Activated CD8-positive, alpha-beta memory T cell treated with anti-CD3 and anti-CD28 coated beads, Interleukin-2, amount 50 U/mL, for 24 hours (primary cell): ENCODE data around the gene SHLD1.
"Not testable (repeated sequence)": the region's sequence is repeated elsewhere in the genome, so short reads cannot be mapped to it uniquely, and the experiment has no call there.

Experiments
- DNase-seq: peaks from one replicate; pipeline ENCODE4 v3.0.0-alpha.2; 2020; ENCODE audit errors: extremely low read depth

SHLD1 gene, protein sequence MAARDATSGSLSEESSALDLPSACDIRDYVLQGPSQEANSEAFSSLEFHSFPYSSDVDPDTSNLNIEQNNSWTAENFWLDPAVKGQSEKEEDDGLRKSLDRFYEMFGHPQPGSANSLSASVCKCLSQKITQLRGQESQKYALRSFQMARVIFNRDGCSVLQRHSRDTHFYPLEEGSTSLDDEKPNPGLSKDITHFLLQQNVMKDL

DNA sequence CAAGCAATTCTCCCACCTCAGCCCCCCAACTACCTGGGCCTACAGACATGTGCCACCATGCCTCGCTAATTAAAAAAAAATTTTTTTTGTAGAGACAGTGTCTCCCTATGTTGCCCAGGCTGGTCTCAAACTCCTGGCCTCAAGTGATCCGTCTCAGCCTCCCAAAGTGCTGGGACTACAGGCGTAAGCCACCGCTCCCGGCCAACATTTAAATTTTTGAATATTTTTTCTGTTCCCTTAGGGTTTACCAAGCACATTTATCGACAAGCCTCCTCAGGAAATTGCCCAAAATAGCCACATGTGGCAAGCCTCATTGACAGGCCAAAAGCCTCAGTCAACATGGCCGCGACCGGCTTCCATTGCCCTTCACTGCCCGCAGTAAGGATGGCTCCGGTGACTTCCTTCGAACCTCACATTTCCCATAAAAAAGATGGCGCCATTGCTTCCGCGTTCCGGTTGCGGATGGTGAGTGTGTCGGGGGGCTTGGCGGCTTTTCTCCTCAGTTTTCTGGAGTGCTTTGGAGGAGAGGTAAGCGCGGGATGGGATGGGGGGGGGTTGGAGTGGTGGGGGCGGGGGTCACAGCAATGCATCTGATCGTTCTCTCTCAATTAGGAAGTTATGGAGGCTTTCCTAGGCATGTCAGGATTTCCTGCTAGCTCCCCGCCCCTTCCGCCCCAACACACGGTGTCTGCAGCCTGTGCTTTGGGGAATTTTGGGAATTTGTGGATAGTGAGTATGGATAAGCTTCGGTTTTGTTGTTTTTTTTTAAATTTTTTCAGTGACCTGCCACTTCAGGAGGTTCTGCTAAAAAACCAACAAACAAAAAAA lies at the start of gene SHLD1:
Gene SHLD1 (plus strand): TSS at position 450 of the 828 bp plus-strand sequence. CDS start 22,465 bp downstream, outside the sequence.
- DNase-seq: peak; percentile 61

DNA sequence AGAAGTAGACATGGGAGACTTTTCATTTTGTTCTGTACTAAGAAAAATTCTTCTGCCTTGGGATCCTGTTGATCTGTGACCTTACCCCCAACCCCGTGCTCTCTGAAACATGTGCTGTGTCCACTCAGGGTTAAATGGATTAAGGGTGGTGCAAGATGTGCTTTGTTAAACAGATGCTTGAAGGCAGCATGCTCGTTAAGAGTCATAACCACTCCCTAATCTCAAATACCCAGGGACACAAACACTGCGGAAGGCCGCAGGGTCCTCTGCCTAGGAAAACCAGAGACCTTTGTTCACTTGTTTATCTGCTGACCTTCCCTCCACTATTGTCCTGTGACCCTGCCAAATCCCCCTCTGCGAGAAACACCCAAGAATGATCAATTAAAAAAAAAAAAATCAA lies 47.9 kb upstream of the SHLD1 start:
- not testable (repeated sequence) for DNase-seq

DNA sequence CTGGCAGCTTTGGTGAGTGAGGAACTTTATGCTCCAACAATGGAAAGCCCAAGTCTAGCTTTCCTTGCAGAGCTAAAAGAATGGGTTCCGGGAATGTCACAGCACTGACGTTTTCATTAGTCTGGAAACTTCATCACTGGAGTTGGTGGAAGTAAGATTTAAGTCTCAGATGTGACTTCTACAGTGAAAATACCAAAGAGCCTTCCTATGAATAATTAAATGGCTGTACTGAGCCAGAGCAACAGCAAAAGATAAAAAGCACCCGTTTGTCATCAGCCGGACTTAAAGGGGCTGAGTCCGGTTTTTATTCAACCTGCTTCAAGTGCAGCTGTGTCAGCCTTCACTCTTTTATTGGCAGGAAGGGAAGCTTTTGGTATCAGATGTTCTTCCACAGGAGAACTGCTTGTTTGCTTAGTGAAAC lies 46.5 kb upstream of the SHLD1 start:
- DNase-seq: no peak

DNA sequence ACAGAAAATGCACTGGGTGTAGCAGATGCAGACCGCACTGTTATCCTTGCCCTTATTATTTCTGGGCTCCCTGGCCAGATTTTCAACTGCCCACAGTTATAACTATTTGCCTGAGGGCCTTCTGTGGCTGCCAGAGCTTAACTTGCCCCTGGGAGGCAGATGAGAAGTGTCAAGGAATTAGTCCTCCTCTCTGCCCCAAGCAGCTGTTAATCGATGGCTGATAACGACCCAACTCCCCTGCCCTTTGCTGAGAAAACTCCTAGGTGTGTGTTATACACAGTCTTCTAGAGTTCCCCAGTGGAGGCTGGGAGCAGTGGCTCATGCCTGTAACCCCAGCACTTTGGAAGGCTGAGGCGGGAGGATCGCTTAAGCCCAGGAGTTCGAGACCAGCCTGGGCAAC lies 44.4 kb upstream of the SHLD1 start:
- no peak for DNase-seq

DNA sequence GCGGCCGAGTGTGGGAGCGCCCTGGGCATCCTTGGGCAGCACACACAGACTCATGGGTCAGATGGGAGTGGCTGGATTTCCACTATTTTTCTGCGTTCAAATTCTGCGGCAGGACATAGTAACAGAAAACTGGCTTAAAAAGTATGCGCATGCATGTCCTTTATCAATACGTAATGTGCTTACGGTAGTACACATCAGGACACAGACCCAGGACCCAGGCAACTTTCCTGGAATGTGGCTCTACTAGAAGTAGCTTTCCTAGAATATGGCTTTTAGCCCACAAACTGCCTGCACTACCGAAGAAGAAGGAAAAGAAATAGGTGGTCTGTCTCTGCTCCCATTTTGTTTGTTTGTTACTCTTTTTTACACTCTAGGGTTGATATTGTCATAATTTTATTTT lies 43.4 kb upstream of the SHLD1 start:
- no peak for DNase-seq

DNA sequence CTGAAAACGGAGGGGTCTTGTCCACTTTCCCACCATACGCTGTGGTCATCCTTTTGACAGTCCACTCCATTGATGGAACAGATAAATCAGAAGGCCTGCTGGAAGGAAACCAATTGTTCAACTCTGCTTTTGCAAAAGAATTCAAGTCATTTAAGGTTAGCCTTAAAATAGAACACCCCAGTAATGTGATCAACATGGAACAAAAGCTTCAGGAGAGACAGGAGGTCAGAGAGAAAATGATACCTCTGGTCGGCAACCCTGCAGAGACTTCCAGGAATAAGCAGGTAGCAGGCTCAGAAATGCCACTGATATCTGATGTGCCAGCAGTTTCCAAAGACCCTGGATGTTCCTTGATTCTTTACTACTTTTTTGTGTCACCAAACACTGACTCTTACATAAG lies 39.6 kb upstream of the SHLD1 start:
- no peak for DNase-seq

DNA sequence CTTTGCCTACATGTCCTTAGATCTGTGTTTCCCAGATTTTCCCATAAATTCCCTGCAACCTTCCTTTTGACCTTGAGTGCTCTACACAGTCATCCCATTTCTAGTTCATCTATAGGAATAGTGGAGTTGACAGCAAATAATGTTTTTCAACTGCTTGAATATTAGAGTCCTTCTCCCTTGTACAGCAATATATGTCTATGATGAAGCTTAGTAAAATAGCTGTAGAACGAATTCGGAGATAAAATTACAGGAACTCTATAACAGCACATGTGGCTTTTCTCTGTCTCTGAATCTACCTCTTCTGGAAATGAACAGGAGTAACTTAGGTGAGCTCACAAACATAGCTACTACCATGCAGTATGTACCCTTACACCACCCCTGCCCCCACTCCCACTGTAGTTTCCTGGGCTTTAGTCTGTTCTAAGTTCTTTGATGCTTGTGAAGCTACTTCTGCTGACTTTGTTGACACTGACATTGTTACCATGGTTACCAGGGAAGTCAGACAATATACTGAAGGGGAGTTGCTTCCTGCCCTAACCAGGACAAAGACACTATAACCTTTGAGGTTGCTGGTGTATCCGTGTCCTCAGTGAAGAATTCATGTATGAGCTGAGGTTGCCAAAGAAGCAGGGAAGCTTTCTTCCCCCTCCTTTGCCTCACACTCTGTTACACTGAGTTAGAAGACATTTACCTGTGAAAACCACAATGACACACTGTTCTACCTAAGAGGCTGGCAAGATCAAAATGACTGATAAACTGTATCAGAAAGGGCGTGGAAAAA lies 35.8 kb upstream of the SHLD1 start:
- peak; percentile 10 for DNase-seq

DNA sequence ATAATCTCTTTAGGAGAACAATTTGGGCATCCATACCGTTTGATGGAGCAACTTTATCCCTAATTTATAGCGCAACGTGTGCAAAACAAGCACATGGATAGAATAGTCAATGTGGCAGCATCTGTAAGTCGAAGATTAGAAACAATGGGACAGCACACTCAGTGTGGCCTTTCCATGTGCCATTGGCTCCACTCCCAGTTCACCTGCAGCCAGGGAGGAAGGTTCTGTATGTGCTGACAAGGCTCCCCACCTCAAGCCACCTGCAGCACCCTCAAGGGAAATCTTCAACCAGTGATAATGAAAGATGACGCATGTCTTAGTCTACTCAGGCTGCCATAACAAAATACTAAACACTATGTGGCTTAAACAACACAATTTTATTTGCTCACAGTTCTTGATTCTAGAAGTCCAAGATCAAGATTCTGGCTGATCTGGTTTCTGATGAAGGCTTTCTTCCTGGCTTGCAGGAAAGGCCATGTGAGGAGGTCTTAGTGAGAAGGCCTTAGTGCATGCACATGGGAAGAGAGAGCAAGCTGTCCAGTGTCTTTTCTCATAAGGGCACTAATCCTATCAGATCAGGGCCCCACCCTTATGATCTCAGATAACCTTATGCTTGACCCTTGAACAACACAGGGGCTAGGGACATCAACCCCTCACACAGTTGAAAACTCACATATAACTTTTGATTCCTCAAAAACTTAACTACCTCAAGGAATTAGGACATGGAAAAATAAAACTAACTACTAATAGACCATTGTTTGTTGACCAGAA lies 34.9 kb upstream of the SHLD1 start:
- no peak for DNase-seq

DNA sequence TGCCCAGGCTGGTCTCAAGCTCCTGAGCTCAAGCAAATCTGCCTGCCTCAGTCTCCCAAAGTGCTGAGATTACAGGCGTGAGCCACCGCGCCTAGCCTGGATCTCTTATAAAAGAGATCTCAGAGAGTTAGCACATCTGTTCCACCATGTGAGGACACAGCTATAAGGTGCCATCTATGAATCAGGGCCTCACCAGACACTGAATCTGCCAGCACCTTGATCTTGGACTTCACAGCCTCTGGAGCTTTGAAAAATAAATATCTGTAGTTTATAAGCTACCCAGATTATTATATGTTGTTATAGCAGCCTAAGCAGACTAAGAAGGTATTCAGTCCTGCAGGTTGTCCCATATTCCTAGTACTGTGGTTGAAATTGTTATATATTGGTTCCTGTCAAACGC lies 33.2 kb upstream of the SHLD1 start:
- no peak for DNase-seq

DNA sequence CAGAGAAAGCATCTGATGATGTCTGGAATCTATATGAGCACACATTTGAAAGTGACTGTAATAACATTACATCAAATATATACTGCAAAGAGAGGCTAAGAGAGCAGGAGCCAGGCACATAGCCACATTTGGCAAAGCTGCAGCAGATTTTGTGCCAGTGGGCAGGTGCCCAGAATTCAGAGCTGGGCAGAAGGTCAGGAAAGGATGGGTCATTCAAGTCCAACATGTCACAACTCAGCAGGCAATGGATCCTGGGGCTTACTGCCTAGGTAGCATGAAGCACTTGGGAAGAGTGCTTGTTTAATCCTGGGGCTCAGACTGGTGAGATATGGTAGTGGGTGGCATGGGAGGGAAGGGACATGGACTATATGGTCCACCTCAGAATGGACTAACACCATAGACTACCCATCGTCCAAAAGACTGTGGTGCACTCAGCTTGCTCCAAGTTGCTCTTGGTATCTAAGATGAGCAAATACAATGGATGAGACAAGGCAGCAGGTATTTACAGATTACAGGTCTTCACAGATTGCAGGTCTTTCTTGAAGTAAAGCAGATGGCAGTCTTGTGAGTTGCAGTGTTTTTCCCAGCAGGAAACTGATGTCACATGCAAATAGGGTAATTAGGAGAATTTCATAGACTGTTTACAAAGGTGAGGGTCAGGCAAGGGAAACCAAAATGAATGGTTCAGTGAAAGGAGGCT lies 31.2 kb upstream of the SHLD1 start:
- DNase-seq: no peak

DNA sequence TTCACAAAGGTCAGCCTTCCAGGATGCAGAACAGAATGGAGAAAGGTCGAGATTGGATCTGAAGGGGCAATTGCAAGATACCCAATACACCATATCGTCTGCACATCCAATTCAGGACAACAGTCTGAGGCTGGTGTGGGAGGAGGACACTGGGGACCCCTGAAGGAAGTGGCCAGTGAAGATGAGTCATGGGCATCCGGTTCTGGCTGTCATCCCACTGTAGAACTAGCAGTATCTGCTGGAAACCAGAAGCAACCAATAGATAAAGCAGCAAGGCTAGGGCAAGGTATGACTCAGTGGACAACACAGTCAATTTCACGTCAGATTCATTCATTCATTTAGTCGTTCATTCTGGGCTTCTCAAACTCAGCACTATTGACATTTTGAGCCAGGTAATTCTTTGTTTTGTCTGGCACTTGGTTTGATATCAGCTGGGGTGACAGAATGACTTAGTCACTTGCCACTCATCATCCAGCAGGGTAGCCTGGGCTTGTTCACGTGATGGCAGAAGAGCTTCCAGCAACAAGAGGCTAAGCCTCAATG lies 30.3 kb upstream of the SHLD1 start:
- no peak for DNase-seq

DNA sequence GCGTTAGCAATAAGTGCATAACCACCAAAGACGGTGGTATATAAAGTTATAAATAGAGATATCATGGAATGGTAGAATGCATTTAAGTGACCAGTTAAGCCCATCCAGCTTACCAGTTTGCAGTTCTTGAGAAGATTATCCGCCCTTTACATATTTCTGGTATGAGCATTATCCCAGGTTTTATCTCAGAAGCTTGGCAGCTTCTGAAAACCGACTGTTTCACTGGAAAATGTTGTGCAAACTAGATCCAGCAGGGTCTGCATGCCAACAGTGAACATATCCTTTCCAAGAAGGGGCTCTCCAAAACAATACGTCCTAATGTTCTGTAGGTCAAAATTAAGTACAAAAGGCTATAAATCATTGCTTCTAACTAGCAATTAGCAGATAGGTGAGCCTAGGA lies 29.5 kb upstream of the SHLD1 start:
- DNase-seq: no peak

DNA sequence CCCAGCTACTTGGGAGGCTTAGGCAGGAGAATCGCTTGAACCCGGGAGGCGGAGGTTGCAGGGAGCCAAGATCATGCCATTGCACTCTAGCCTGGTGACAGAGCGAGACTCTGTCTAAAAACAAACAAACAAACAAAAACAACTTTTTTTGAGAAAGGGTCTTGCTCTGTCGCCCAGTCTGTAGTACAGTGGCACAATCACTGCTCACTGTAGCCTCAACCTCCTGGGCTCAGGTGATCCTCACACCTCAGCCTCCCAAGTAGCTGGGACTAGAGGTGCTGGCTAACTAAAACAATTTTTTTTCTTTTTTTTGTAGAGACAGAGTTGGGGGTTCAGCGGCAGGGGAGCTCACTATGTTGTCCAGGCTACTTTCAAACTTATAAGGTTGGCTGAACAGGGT lies 28.8 kb upstream of the SHLD1 start:
- not testable (repeated sequence) for DNase-seq

DNA sequence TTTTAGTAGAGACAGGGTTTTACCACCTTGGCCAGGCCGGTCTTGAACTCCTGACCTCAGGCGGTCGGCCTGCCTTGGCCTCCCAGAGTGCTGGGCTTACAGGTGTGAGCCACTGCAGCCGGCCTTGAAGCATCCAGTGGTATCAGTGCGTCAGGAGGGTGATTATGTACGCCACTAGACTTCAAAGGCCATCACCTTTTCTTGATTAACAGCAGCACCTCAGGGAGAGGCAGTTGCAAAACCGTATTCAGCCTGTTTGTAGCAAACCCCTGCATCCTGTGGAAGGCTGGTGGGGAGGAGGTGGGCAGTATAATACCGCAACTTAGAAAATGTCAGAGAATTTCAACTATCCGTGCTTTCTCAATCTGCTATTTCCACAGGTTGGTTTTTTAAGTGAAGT lies 27.3 kb upstream of the SHLD1 start:
- no peak for DNase-seq

DNA sequence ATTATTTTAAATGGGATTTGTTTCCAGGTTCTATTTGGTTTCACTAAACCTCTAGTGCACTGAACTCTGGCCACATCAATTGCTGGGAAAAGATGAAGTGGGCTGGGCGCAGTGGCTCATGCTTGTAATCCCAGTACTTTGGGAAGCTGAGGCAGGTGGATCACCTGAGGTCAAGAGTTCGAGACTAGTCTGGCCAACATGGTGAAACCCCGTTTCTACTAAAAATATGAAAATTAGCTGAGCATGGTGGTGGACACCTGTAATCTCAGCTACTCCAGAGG lies 25.1 kb upstream of the SHLD1 start:
- not testable (repeated sequence) for DNase-seq

DNA sequence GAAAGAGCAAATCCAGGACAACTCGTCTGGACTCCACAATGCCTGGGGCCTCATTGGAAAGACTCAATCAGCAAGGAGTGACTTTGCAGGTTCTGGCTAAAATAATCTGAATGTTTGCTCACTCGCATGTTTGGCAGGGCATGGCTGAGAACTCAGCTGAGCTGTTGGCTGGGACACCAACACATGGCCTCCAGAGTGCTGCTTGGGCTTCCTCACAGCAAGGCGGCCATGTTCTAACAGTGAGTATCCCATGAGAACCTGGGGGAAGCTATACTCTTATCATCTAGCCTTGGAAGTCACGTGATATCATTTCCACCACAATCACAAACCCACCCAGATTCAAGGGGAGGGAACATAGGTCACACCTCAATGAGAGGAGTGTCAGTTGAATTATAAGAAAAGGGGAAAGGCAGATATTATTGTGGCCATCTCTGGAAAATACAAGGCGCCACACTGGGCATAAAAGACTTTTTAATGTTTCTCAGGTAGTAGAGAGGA lies 23.1 kb upstream of the SHLD1 start:
- no peak for DNase-seq

DNA sequence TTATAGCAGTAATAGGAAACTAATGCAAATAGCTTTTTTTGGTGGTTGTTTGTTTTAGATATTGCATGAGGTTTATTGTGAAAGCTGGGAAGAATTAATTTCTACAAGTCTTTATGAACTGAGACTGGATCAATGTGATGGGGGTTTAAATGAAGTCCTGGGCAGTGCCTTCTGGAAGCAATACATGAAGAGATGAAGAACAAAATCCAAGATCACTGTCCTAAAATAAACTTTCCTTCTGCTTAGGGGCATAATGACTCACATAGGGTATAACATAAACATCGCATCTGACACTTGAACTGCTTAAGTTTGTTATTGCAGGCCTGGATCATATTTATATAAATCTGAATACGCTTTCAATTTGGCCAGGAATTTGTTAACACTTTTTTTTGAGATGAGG lies 20.9 kb upstream of the SHLD1 start:
- DNase-seq: no peak

DNA sequence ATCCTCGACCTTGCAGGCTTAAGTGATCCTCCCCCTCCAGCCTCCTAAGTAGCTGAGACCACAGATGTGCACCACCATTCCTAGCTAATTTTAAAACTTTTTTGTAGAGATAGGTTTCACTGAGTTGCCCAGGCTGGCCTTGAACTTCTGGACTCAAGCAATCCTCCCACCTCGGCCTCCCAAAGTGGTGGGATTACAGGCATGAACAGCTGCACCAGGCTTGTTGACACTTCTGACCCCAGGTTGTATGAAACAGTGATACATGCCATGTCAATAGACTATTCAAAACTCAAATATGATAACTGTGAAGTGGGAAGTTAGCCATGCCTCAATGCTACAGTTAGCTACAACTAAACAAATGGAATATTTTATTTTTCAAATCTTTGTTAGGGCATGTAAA lies 20.1 kb upstream of the SHLD1 start:
- no peak for DNase-seq

DNA sequence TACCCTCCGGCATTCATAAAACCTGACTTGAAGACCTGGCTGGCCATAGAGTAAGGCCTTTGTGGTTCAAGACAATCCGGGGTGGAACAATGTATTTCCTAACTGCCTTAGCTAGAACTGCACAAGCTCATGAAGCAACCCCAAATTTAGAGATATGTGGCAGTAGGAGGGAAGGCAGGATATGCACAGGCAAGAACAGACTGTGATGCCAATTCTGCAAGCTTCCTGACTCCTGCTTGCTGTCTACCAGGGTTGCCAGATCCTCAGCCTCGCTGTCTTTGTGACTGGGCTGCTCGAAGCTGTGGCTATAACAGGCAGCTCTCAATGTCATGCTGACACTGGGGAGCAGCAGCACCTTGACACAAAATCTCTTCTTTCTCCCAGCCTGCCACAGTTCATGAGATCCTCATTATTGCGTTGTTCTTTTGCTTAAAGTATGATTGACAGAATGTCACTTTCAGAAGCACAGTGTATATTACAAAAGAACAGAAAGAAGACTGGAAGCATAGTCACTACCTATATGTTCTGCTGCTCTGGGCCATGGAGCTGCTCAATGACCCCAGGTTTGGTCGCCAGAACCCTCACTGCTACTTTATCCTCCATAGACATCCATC lies 18.3 kb upstream of the SHLD1 start:
- DNase-seq: no peak

DNA sequence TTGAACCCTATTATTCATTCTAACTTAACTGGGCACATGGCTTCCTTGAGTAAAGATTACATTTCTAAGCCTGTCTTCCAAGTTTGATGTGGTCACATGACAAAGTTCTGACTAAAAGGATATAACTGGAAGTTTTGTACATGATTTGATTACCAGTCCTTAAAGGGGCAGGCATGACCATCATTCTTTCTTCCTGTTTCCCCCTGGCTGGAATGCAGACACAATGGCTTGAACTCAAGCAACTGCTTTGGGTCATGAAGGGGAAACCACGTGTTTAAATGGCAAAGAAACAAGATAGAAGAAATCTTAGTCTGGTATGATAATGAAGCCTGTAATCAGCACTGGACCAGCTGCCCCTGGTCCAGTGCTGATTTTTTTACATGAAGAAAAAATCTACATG lies 15.6 kb upstream of the SHLD1 start:
- DNase-seq: no peak
